Adrenal gland (tissue), 12 donors: ENCODE results near the gene SUSD1. TPM values are rescaled to one million over a fixed set of nuclear protein-coding genes. Genes with fewer than 3 reads are reported as not detected.

Experiments
- DNase-seq, 7 donors: peaks; one replicate each; pipeline ENCODE4 v3.0.0-alpha.2; 2019 to 2020
- H3K27ac ChIP-seq, 5 donors: fragments of 200-600 bp; sonication (generic) in 4 of 5; 1 replicate in 3 of 5; 2 replicates in 2 of 5; pipeline versions ENCODE4 v1.5.1 to v1.8.0; 2016 to 2020; ENCODE audit warnings: mild to moderate bottlenecking in 1 of 5
- H3K27me3 ChIP-seq: fragments of 200-600 bp; 2 replicates; pipeline ENCODE4 v1.8.0; 2021
- H3K36me3 ChIP-seq, 2 donors: fragments of 200-600 bp; replicated peaks in 1 of 2; 1 replicate in 1 of 2; 2 replicates in 1 of 2; pipeline versions ENCODE4 v1.5.1 to v1.8.0; 2018 to 2022
- H3K4me1 ChIP-seq, 2 donors: fragments of 200-600 bp; replicated peaks in 1 of 2; 1 replicate in 1 of 2; 2 replicates in 1 of 2; pipeline versions ENCODE4 v1.5.1 to v1.8.0; 2018 to 2021
- H3K4me3 ChIP-seq, 4 donors: fragments of 200-600 bp; sonication (generic) in 3 of 4; one replicate each; pipeline ENCODE4 v1.5.1; 2016 to 2018
- H3K9me3 ChIP-seq, 3 donors: fragments of 200-600 bp; sonication (generic) in 1 of 3; replicated peaks in 1 of 3; 1 replicate in 2 of 3; 2 replicates in 1 of 3; pipeline versions ENCODE4 v1.5.1 to v1.8.0; 2016 to 2021
- CTCF ChIP-seq, 6 experiments: fragments of 450-650 bp in 4 of 6; fragments of 200-600 bp in 2 of 6; sonication (generic) in 1 of 6; IDR thresholded peaks; 1 replicate in 5 of 6; 2 replicates in 1 of 6; pipeline versions ENCODE4 v1.5.1 to v1.8.0; 2016 to 2021; ENCODE audit warnings: antibody characterized with exemption in 6 of 6, mild to moderate bottlenecking in 2 of 6, moderate library complexity in 1 of 6
- POLR2A ChIP-seq, 2 donors: fragments of 450-650 bp; IDR thresholded peaks; one replicate each; pipeline ENCODE4 v1.6.1; 2017; ENCODE audit warnings: antibody characterized with exemption in 2 of 2, mild to moderate bottlenecking in 2 of 2, moderate library complexity in 1 of 2
- WGBS, 4 donors: extraction: QIAGEN DNeasy Blood & Tissue Kit in 2 of 4; methylation state at CpG; one replicate each; pipeline versions ENCODE4 v1.1.5 to v1.1.7; 2013 to 2017; 5-methylcytosine and 5-hydroxymethylcytosine counted together
- intact Hi-C, 2 donors: fragments of 100-400 bp; cut with DNase I; formaldehyde crosslinking; loops; one replicate each; pipeline versions ENCODE4 v1.14.1 to v1.15.0; 2022 to 2023
- polyA plus RNA-seq, 3 donors: library from polyadenylated mRNA; stranded (reverse); fragments of 200-250 nt in 2 of 3; fragments of 350-450 nt in 1 of 3; fragmentation: Illumina TruSeq in 1 of 3; extraction: RNeasy Lipid Tissue Mini Kit (QIAGEN cat#74804) in 1 of 3; gene quantifications; one replicate each; pipeline ENCODE4 v1.2.3, GENCODE V29; 2013 to 2014
- total RNA-seq, 9 donors: library from RNA; depleted of rRNA in 4 of 9; stranded (reverse); fragments of >200 nt in 4 of 9; fragments of 120-200 nt in 1 of 9; fragmentation: NEBNext Ultra II Directional in 1 of 9; extraction: Animal tissue kit (Norgen Biotek cat#: 25700) in 1 of 9; gene quantifications; one replicate each; pipeline versions ENCODE4 v1.1.0 to v1.2.4, GENCODE V29; 2013 to 2023
- donor health status: healthy with polysubstance abuse.
- donor health status: Bipolar disorder and iron deficiency.
- donor health status: DM: yes; HTN: yes; CAD: no.
- donor health status: DM: no; HTN: no; CAD: no.
- donor health status: DM: no; HTN: no; CAD: no.
- donor health status: DM: yes; HTN: yes; CAD: no.

Gene SUSD1
- total and polyA plus RNA-seq, 12 donors: 4.7 to 37.0 (median 20.8) TPM

- TF ChIP-seq POLR2A (IDR thresholded peaks at IDR 0.05) (no peak), CTCF (IDR thresholded peaks at IDR 0.05) (no peak)
- H3K27ac ChIP-seq: no peak overlapping the region
- no peaks in the 10 kb centered on the region for H3K36me3 ChIP-seq
- H3K4me3 ChIP-seq: no peak overlapping the region
- no peaks in the 10 kb centered on the region for H3K9me3 ChIP-seq
- no peaks in the 10 kb centered on the region for H3K27me3 ChIP-seq
- no peaks in the 10 kb centered on the region for H3K4me1 ChIP-seq
- intact Hi-C loops: no loop called here
- no peak for DNase-seq
Observed at GRCh38 chr9:112087506-112087905, 87.6 kb downstream of the SUSD1 start.

- Histone ChIP-seq H3K4me1 (no peaks in the 10 kb centered on the region), H3K9me3 (no peaks in the 10 kb centered on the region), H3K36me3 (no peaks in the 10 kb centered on the region), H3K4me3 (no peak overlapping the region), H3K27ac (no peak overlapping the region), H3K27me3 (no peaks in the 10 kb centered on the region)
- intact Hi-C loops: no loop called here
- WGBS, 4 donors: 33 to 59% (median 50%) methylated on average over 2 of the region's 2 CpGs
- DNase-seq: peak in 1 of 7 donors; percentile 20
- TF ChIP-seq CTCF (IDR thresholded peaks at IDR 0.05): peak; percentile 30 to 80 (median 61)
- TF ChIP-seq POLR2A (IDR thresholded peaks at IDR 0.05): no peak
Observed at GRCh38 chr9:112086627-112087026, 88.5 kb downstream of the SUSD1 start.

GRCh38 chr9:112084907-112085306, 90.2 kb downstream of the SUSD1 start:
- Histone ChIP-seq H3K27me3 (no peaks in the 10 kb centered on the region), H3K4me3 (no peak overlapping the region), H3K4me1 (no peaks in the 10 kb centered on the region), H3K27ac (no peak overlapping the region), H3K9me3 (no peaks in the 10 kb centered on the region), H3K36me3 (no peaks in the 10 kb centered on the region)
- DNase-seq: no peak
- TF ChIP-seq POLR2A (IDR thresholded peaks at IDR 0.05) (no peak), CTCF (IDR thresholded peaks at IDR 0.05) (no peak)
- WGBS, 4 donors: 50 to 75% (median 70%) methylated on average over 2 of the region's 2 CpGs
- intact Hi-C loops: no loop called here

DNA sequence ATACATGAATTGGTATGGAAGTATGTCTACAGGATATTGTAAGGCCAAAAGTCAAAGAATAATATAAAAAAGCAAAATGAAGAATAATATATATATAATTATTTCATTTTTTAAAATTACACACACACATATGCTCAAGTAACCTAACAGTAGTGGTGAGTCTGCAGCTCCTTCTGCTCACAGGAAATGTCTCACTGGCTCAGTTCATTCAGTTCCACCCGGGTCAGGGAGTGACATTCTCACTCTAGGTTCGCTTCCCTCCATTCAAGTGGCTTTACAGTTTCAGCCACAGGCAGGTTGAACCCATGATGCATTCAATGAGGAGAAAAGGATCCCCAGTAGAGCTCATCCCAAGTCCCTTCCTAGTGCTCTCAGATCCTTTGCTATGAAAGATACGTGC, 90.8 kb downstream of the SUSD1 start:
- Histone ChIP-seq H3K4me1 (no peaks in the 10 kb centered on the region), H3K27ac (no peak overlapping the region), H3K4me3 (no peak overlapping the region), H3K27me3 (no peaks in the 10 kb centered on the region), H3K9me3 (no peaks in the 10 kb centered on the region), H3K36me3 (no peaks in the 10 kb centered on the region)
- DNase-seq: peak in 1 of 7 donors; percentile 24
- WGBS, 4 donors: 57 to 81% (median 72%) methylated on average over 3 of the region's 3 CpGs
- no peak for TF ChIP-seq CTCF (IDR thresholded peaks at IDR 0.05)
- TF ChIP-seq POLR2A (IDR thresholded peaks at IDR 0.05): no peak
- intact Hi-C loops: no loop called here
